BJ (cell line): ENCODE results near the gene RPS29. TPM values are rescaled to one million over a fixed set of nuclear protein-coding genes. Genes with fewer than 3 reads are reported as not detected.

Experiments
- CTCF ChIA-PET: fragments of 350-600 bp; formaldehyde crosslinking; extraction: SDS; loops from one replicate; lab custom pipeline; 2021; ENCODE audit warnings: antibody characterized with exemption, inconsistent platforms; lab: Yijun Ruan, JAX
- POLR2A ChIA-PET: fragments of 300-600 bp; sonication (Branson Sonifier 250); formaldehyde crosslinking; extraction: SDS; loops from one replicate; lab custom pipeline; 2021; ENCODE audit warnings: antibody characterized with exemption; lab: Charles Lee
- DNase-seq: peaks from one replicate; pipeline ENCODE4 v3.0.0-alpha.2; 2011; ENCODE audit warnings: low read depth
- H3K27me3 ChIP-seq: 2 replicates; pipeline ENCODE4 v1.6.0; 2011; ENCODE audit warnings: low read length; ENCODE audit not compliant: control insufficient read depth, insufficient read depth
- H3K36me3 ChIP-seq: 2 replicates; pipeline ENCODE4 v1.5.1; 2011; ENCODE audit warnings: low read length; ENCODE audit not compliant: control insufficient read depth, insufficient read depth
- H3K4me3 ChIP-seq: 2 replicates; pipeline ENCODE4 v1.5.1; 2011; ENCODE audit warnings: low read depth, mild to moderate bottlenecking, control low read depth, low read length
- CTCF ChIP-seq: IDR thresholded peaks from 2 replicates; pipeline ENCODE4 v1.5.1; 2011; ENCODE audit warnings: low read depth, mild to moderate bottlenecking, control low read depth, inconsistent platforms, low read length, moderate library complexity; ENCODE audit not compliant: insufficient read depth
- polyA plus RNA-seq: library from polyadenylated mRNA; depleted of rRNA; stranded (reverse); fragments of >200 nt; gene quantifications from 2 replicates; pipeline ENCODE4 v1.2.3, GENCODE V29; 2011; rRNA removed
- small RNA-seq: library from RNA; depleted of rRNA; stranded (forward); fragments of <200 nt; gene quantifications from one replicate; pipeline ENCODE3, GENCODE V24; 2012; ENCODE audit warnings: low replicate concordance, low read depth; ENCODE audit not compliant: insufficient read length

Gene RPS29
- polyA plus RNA-seq, 1 experiment = 4,331 TPM

- ChIA-PET POLR2A (no interaction called here), CTCF (interaction anchor here (2.1 kb wide), 1 partner anchor 77 kb away, joined by 10 read pairs; no protein-coding TSS in a partner anchor)
- Histone ChIP-seq H3K27me3 (no peaks in the 10 kb centered on the region), H3K36me3 (no peaks in the 10 kb centered on the region), H3K4me3 (no peak overlapping the region)
- no peak for TF ChIP-seq CTCF
- no peak for DNase-seq
These were observed 47.3 kb downstream of the RPS29 start for GRCh38 chr14:49538852-49539251.

Small RNA genes within 50 kb of the gene (small RNA-seq; reads per million reads assigned to genes)
- gene AL139099.3 = not detected
- not detected for gene AL139099.4
- gene RF00019 = not detected
- not detected for gene RNA5SP384

Other genes with a start within 250 kb of the RPS29 start
- 8.6 and 11.9 TPM in 2 replicates for gene LRR1, start 12.6 kb upstream of the RPS29 start, polyA plus RNA-seq
- gene RPL36AL, start 34.2 kb upstream of the RPS29 start, polyA plus RNA-seq = 87.9 and 203 TPM in 2 replicates
- 24.1 and 35.2 TPM in 2 replicates for gene MGAT2, start 34.4 kb upstream of the RPS29 start, polyA plus RNA-seq
- 3.6 and 4.2 TPM in 2 replicates for gene DNAAF2, start 48.9 kb upstream of the RPS29 start, polyA plus RNA-seq
- 3.3 and 5.8 TPM in 2 replicates for gene POLE2, start 101.8 kb upstream of the RPS29 start, polyA plus RNA-seq
- gene KLHDC1, start 106.7 kb upstream of the RPS29 start, polyA plus RNA-seq = 0.25 and 0.82 TPM in 2 replicates
- gene KLHDC2, start 181.8 kb upstream of the RPS29 start, polyA plus RNA-seq = 47.3 and 66.1 TPM in 2 replicates